ENCODE data around the gene FAM149B1. TPM values are rescaled to one million over a fixed set of nuclear protein-coding genes. Genes with fewer than 3 reads are reported as not detected.

FAM149B1 gene
- total RNA-seq, 4 donors from 2014 or later, result 2.2 to 6.9 (median 5.6) TPM

DNA sequence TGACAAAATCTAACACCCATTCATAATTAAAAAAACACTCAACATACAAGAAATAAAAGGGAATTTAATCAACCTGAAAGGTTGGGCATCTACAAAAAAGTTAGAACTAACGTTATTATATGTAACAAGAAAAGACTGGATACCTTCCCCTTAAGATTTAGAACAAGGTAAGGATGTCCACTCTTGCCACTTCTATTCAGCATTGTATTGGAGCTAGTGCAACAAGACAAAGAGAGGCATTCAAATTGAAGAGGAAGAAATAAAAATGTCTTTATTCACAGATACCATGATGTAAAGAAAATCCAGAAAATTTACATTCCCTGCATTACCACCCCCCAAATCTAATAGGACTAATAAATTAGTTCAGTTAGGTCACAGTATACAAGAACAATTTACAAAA, 18.3 kb downstream of the FAM149B1 start:
- no peaks in the 10 kb centered on the region for H3K9me3 ChIP-seq
- intact Hi-C loops (cut with DNase I; ENCODE audit: low total_unique reads) (no loop called here), in situ Hi-C loops (cut with MboI; ENCODE audit: low sequenced_read_pairs in 4 of 4) (no loop called here)
- TF ChIP-seq, protein P1, sequence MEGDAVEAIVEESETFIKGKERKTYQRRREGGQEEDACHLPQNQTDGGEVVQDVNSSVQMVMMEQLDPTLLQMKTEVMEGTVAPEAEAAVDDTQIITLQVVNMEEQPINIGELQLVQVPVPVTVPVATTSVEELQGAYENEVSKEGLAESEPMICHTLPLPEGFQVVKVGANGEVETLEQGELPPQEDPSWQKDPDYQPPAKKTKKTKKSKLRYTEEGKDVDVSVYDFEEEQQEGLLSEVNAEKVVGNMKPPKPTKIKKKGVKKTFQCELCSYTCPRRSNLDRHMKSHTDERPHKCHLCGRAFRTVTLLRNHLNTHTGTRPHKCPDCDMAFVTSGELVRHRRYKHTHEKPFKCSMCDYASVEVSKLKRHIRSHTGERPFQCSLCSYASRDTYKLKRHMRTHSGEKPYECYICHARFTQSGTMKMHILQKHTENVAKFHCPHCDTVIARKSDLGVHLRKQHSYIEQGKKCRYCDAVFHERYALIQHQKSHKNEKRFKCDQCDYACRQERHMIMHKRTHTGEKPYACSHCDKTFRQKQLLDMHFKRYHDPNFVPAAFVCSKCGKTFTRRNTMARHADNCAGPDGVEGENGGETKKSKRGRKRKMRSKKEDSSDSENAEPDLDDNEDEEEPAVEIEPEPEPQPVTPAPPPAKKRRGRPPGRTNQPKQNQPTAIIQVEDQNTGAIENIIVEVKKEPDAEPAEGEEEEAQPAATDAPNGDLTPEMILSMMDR (IDR thresholded peaks at IDR 0.05 in 4 of 5, conservative IDR thresholded peaks at IDR 0.05 in 1 of 5), result no peak
- no peak for TF ChIP-seq POLR2A (IDR thresholded peaks at IDR 0.05)
- H3K4me3 ChIP-seq, result no peak overlapping the region
- H3K27me3 ChIP-seq, result no peaks in the 10 kb centered on the region
- H3K27ac ChIP-seq, result no peak overlapping the region
- DNase-seq, result no peak
- no peak for ATAC-seq
- H3K36me3 ChIP-seq, result peaks cover 0 to 16% of the 10 kb centered on the region in 2 donors
- H3K4me1 ChIP-seq, result no peaks in the 10 kb centered on the region

DNA sequence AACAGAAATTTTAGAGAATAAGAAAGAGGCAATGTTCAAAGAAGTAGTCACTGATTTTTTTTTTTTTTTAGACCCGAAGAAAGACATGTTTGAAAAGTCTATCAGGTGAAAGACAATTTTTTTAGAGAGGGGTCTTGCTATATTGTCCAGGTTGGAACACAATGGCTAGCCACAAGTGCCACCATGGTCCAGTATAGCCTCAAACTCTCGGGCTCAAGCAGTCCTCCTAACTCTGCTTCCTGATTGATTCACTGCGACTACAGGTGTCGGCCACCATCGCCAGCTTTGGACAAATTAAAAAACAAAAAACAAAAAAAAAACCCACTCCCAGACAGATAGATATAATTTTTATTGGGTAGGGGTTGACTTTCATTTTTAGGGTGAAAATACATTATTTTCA, 22.3 kb downstream of the FAM149B1 start:
- in situ Hi-C loops (cut with MboI; ENCODE audit: low sequenced_read_pairs in 4 of 4) (no loop called here), intact Hi-C loops (cut with DNase I; ENCODE audit: low total_unique reads) (no loop called here)
- Histone ChIP-seq H3K4me3 (no peak overlapping the region), H3K27ac (no peak overlapping the region), H3K4me1 (no peaks in the 10 kb centered on the region), H3K36me3 (peaks cover 0 to 25% of the 10 kb centered on the region in 2 donors), H3K9me3 (no peaks in the 10 kb centered on the region), H3K27me3 (no peaks in the 10 kb centered on the region)
- DNase-seq (no peak), ATAC-seq (no peak)
- no peak for TF ChIP-seq POLR2A (IDR thresholded peaks at IDR 0.05)
- TF ChIP-seq, protein P1 (IDR thresholded peaks at IDR 0.05 in 4 of 5, conservative IDR thresholded peaks at IDR 0.05 in 1 of 5), result no peak

DNA sequence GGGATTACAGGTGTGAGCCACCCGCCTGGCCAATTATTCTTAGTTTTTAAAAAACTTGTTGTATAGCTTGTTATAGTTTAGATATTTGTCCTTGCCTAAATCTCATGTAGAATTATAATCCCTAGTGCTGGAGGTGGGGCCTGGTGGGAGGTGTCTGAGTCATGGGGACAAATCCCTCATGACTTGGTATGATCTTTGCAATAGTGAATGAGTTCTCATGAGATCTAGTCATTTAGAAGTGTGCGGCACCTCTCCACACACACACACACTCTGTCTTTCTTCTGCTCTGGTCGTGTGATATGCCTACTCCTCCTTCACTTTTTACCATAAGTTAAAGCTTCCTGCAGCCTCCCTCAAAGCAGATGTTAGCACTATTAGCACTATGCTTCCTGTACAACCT, 37.2 kb downstream of the FAM149B1 start:
- in situ Hi-C loops (cut with MboI; ENCODE audit: low sequenced_read_pairs in 4 of 4) (no loop called here), intact Hi-C loops (cut with DNase I; ENCODE audit: low total_unique reads) (no loop called here)
- H3K4me3 ChIP-seq, result no peak overlapping the region
- no peaks in the 10 kb centered on the region for H3K4me1 ChIP-seq
- H3K27me3 ChIP-seq, result no peaks in the 10 kb centered on the region
- H3K36me3 ChIP-seq, result peaks cover 0 to 11% of the 10 kb centered on the region in 2 donors
- no peak for DNase-seq
- no peak overlapping the region for H3K27ac ChIP-seq
- H3K9me3 ChIP-seq, result no peaks in the 10 kb centered on the region
- no peak for TF ChIP-seq POLR2A (IDR thresholded peaks at IDR 0.05)
- TF ChIP-seq, protein P1 (IDR thresholded peaks at IDR 0.05 in 4 of 5, conservative IDR thresholded peaks at IDR 0.05 in 1 of 5), result no peak
- no peak for ATAC-seq

DNA sequence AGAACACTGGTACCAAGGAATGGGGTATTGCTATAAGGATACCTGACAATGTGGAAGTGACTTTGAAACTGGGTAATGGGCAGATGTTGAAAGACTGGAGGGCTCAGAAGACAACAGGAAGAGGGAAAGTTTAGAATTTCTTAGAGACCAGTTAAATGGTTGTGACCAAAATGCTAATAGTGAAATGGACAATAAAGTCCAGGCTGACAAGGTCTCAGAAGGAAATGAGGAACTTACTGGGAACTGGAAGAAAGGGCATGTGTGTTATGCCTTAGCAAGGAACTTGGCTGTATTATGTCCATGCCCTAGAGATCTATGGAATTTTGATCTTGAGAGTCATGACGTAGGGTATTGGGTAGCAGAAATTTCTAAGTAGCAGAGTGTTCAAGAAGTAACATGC, 38.0 kb downstream of the FAM149B1 start:
- ATAC-seq (no peak), DNase-seq (no peak)
- TF ChIP-seq, protein P1 (IDR thresholded peaks at IDR 0.05 in 4 of 5, conservative IDR thresholded peaks at IDR 0.05 in 1 of 5), result no peak
- TF ChIP-seq POLR2A (IDR thresholded peaks at IDR 0.05), result no peak
- Histone ChIP-seq H3K36me3 (peaks cover 0 to 11% of the 10 kb centered on the region in 2 donors), H3K27ac (no peak overlapping the region), H3K9me3 (no peaks in the 10 kb centered on the region), H3K4me1 (no peaks in the 10 kb centered on the region), H3K4me3 (no peak overlapping the region), H3K27me3 (no peaks in the 10 kb centered on the region)
- intact Hi-C loops (cut with DNase I; ENCODE audit: low total_unique reads), result no loop called here
- in situ Hi-C loops (cut with MboI; ENCODE audit: low sequenced_read_pairs in 4 of 4), result no loop called here

DNA sequence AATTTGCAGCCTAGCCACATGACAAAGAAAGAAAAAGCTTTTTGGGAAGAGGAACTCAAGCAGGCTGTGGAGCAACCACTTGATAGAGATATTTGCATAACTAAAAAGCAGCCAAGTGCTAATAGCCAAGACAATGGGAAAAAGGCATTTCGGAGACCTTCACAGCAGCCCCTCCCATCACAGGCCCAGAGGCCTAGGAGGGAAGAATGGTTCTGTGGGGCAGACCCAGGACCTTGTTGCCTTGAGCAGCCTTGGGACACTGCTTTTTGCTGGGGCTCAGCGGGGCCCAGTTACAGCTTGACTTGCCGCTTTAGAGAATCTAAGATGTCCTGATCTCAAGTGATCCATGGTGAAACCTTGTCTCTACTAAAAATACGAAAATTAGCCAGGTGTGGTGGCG, 38.5 kb downstream of the FAM149B1 start:
- DNase-seq (no peak), ATAC-seq (no peak)
- Histone ChIP-seq H3K4me3 (no peak overlapping the region), H3K36me3 (peaks cover 0 to 11% of the 10 kb centered on the region in 2 donors), H3K27ac (no peak overlapping the region), H3K4me1 (no peaks in the 10 kb centered on the region), H3K27me3 (no peaks in the 10 kb centered on the region), H3K9me3 (no peaks in the 10 kb centered on the region)
- intact Hi-C loops (cut with DNase I; ENCODE audit: low total_unique reads), result no loop called here
- TF ChIP-seq, protein P1 (IDR thresholded peaks at IDR 0.05 in 4 of 5, conservative IDR thresholded peaks at IDR 0.05 in 1 of 5), result no peak
- TF ChIP-seq POLR2A (IDR thresholded peaks at IDR 0.05), result no peak
- in situ Hi-C loops (cut with MboI; ENCODE audit: low sequenced_read_pairs in 4 of 4), result no loop called here

All from gastrocnemius medialis (tissue), 4 donors.